IMR-90 (cell line): ENCODE data around the gene KCNQ5. TPM values are rescaled to one million over a fixed set of nuclear protein-coding genes. Genes with fewer than 3 reads are reported as not detected.

Source experiments
- ATAC-seq: fragments of 200-7000 bp; cut with Tn5 transposase; 2 replicates; pipeline ENCODE4 v1.9.1; 2020; ENCODE audit warnings: low read depth, mild to moderate bottlenecking, moderate library complexity
- BruUV-seq: library from RNA; stranded (reverse); fragments of 400-500 nt; replicated peaks from 2 replicates; lab custom pipeline; 2021; lab: Mats Ljungman, UMichigan
- CTCF ChIA-PET: fragments of 300-600 bp; formaldehyde crosslinking; extraction: SDS; loops from one replicate; lab custom pipeline; 2021; ENCODE audit warnings: antibody characterized with exemption; lab: Yijun Ruan, JAX
- POLR2A ChIA-PET: fragments of 300-600 bp; sonication (Branson Sonifier 250); formaldehyde crosslinking; loops from one replicate; lab custom pipeline; 2022; ENCODE audit warnings: antibody characterized with exemption; ENCODE audit not compliant: unreplicated experiment; lab: Charles Lee
- DNase-seq: peaks from one replicate; pipeline ENCODE4 v3.0.0; 2013
- H2AFZ ChIP-seq: replicated peaks from 2 replicates; pipeline ENCODE3; 2013; ENCODE audit warnings: low read length, mild to moderate bottlenecking; ENCODE audit not compliant: poor library complexity
- H2AK5ac ChIP-seq: 2 replicates; pipeline ENCODE4 v1.6.1; 2013; ENCODE audit warnings: low read depth, low read length, inconsistent platforms
- H2AK9ac ChIP-seq: replicated peaks from 2 replicates; pipeline ENCODE3; 2013; ENCODE audit warnings: mild to moderate bottlenecking, low read depth, low read length, moderate library complexity; ENCODE audit not compliant: poor library complexity
- H2BK120ac ChIP-seq: 2 replicates; pipeline ENCODE4 v1.6.1; 2013; ENCODE audit warnings: low read depth, low read length, inconsistent platforms
- H2BK15ac ChIP-seq: 3 replicates; pipeline ENCODE4 v1.6.1; 2013; ENCODE audit warnings: low read depth, low read length, inconsistent platforms
- H2BK20ac ChIP-seq: 2 replicates; pipeline ENCODE4 v1.6.1; 2013; ENCODE audit warnings: low read depth, mild to moderate bottlenecking, inconsistent platforms, low read length, moderate library complexity
- H2BK5ac ChIP-seq: 2 replicates; pipeline ENCODE4 v1.6.1; 2013; ENCODE audit warnings: mild to moderate bottlenecking, low read depth, low read length, inconsistent platforms; ENCODE audit not compliant: poor library complexity, severe bottlenecking
- H3K14ac ChIP-seq: replicated peaks from 2 replicates; pipeline ENCODE4 v1.6.1; 2013; ENCODE audit warnings: low read depth, low read length, inconsistent platforms
- H3K18ac ChIP-seq: 2 replicates; pipeline ENCODE4 v1.6.1; 2013; ENCODE audit warnings: low read depth, low read length, control low read depth
- H3K23ac ChIP-seq: 2 replicates; pipeline ENCODE4 v1.6.1; 2013; ENCODE audit warnings: low read depth, low read length, inconsistent platforms
- H3K27ac ChIP-seq: 2 replicates; pipeline ENCODE4 v1.5.1; 2013; ENCODE audit warnings: mild to moderate bottlenecking, control low read depth, low read length; ENCODE audit not compliant: insufficient read depth
- H3K27me3 ChIP-seq: 2 replicates; pipeline ENCODE4 v1.6.1; 2013; ENCODE audit warnings: low read length; ENCODE audit not compliant: control insufficient read depth, insufficient read depth
- H3K36me3 ChIP-seq: 2 replicates; pipeline ENCODE4 v1.6.1; 2013; ENCODE audit warnings: low read length, mixed read lengths; ENCODE audit not compliant: control insufficient read depth, insufficient read depth
- H3K4ac ChIP-seq: 2 replicates; pipeline ENCODE4 v1.6.1; 2013; ENCODE audit warnings: low read depth, low read length, inconsistent platforms
- H3K4me1 ChIP-seq: 2 replicates; pipeline ENCODE4 v1.6.1; 2013; ENCODE audit warnings: low read length, mixed read lengths; ENCODE audit not compliant: control insufficient read depth, insufficient read depth
- H3K4me2 ChIP-seq: 2 replicates; pipeline ENCODE4 v1.6.1; 2013; ENCODE audit warnings: low read depth, mild to moderate bottlenecking, control low read depth, low read length, moderate library complexity
- H3K4me3 ChIP-seq: 2 replicates; pipeline ENCODE4 v1.5.1; 2013; ENCODE audit warnings: low read depth, mild to moderate bottlenecking, control low read depth, low read length, moderate library complexity; ENCODE audit not compliant: insufficient read depth
- H3K56ac ChIP-seq: 2 replicates; pipeline ENCODE4 v1.6.1; 2013; ENCODE audit warnings: low read length, inconsistent platforms; ENCODE audit not compliant: insufficient read depth; ENCODE audit errors: extremely low read depth
- H3K79me1 ChIP-seq, 2 experiments: 2 replicates each; pipeline ENCODE4 v1.6.1; 2013; ENCODE audit warnings: low read length in 2 of 2, inconsistent platforms in 1 of 2, low read depth in 1 of 2
- H3K9ac ChIP-seq: 2 replicates; pipeline ENCODE4 v1.6.1; 2013; ENCODE audit warnings: low read depth, low read length, control low read depth
- H3K9me1 ChIP-seq: 2 replicates; pipeline ENCODE4 v1.6.1; 2013; ENCODE audit warnings: low read length, inconsistent platforms; ENCODE audit not compliant: insufficient read depth
- H3K9me3 ChIP-seq: 2 replicates; pipeline ENCODE4 v1.6.1; 2013; ENCODE audit warnings: low read length; ENCODE audit not compliant: control insufficient read depth, insufficient read depth
- H4K20me1 ChIP-seq: 2 replicates; pipeline ENCODE4 v1.6.1; 2013; ENCODE audit warnings: low read length, inconsistent platforms; ENCODE audit not compliant: insufficient read depth
- H4K5ac ChIP-seq: 2 replicates; pipeline ENCODE4 v1.6.1; 2013; ENCODE audit warnings: mild to moderate bottlenecking, low read depth, low read length, control low read depth
- H4K8ac ChIP-seq, 2 experiments: 2 replicates each; pipeline ENCODE4 v1.6.1; 2013; ENCODE audit warnings: low read depth in 2 of 2, low read length in 2 of 2, control low read depth in 1 of 2, inconsistent platforms in 1 of 2
- H4K91ac ChIP-seq: 2 replicates; pipeline ENCODE4 v1.6.1; 2013; ENCODE audit warnings: low read depth, low read length, inconsistent platforms; ENCODE audit not compliant: insufficient read depth
- POLR2A ChIP-seq: IDR thresholded peaks from 2 replicates; pipeline ENCODE4 v1.6.1; 2012; ENCODE audit warnings: mild to moderate bottlenecking, low read depth, low read length
- WGBS, 2 experiments: methylation state at CpG; one replicate each; pipeline versions ENCODE4 v1.1.5 to v1.1.7; 2013; ENCODE audit warnings: missing lambda C conversion rate in 2 of 2; ENCODE audit not compliant: insufficient read length in 1 of 2; ENCODE audit errors: extremely low coverage in 2 of 2; 5-methylcytosine and 5-hydroxymethylcytosine counted together
- dilution Hi-C: fragments of 300-500 bp; cut with HindIII; formaldehyde crosslinking; loops from one replicate; pipeline ENCODE4 v1.14.3; 2018; ENCODE audit warnings: low sequenced_read_pairs; ENCODE audit not compliant: unreplicated experiment
- in situ Hi-C: fragments of 300-500 bp; cut with MboI; formaldehyde crosslinking; loops from 3 replicates; pipeline ENCODE4 v1.14.3; 2019; ENCODE audit warnings: low sequenced_read_pairs, inconsistent platforms, mixed read lengths
- intact Hi-C: fragments of 100-400 bp; cut with micrococcal nuclease; formaldehyde crosslinking; loops from 2 replicates; pipeline ENCODE4 v1.10.0; 2022
- polyA plus RNA-seq, 3 experiments: library from polyadenylated mRNA; depleted of rRNA; stranded (reverse); fragments of >200 nt; gene quantifications; 2 replicates each; pipeline ENCODE4 v1.2.3, GENCODE V29; 2012; ENCODE audit warnings: low replicate concordance in 1 of 3
- total RNA-seq: library from RNA; depleted of rRNA; stranded (reverse); fragments of >200 nt; gene quantifications from 2 replicates; pipeline ENCODE4 v1.2.3, GENCODE V29; 2012

Gene KCNQ5
- total and polyA plus RNA-seq, 2 of the 4 experiments (the other 2 are of a cell fraction): 0.75 to 1.3 TPM

- H2BK5ac ChIP-seq: no peak overlapping the region
- no peaks in the 10 kb centered on the region for H3K4me1 ChIP-seq
- in situ Hi-C loops (no loop called here), intact Hi-C loops (no loop called here), dilution Hi-C loops (no loop called here)
- TF ChIP-seq POLR2A: no peak
- H4K5ac ChIP-seq: no peak overlapping the region
- H2BK20ac ChIP-seq: no peak overlapping the region
- no peak overlapping the region for H2BK120ac ChIP-seq
- ChIA-PET POLR2A (no interaction called here), CTCF (interaction anchor here (1.3 kb wide), 1 partner anchor 8 kb away, joined by 3 read pairs; no protein-coding TSS in a partner anchor)
- no CpG with 5 or more reads among the region's 2 CpGs for WGBS, 2 experiments
- H3K79me1 ChIP-seq: peaks cover 0 to 3% of the 10 kb centered on the region in 2 experiments; a peak in 1 of 4 replicates
- no peaks in the 10 kb centered on the region for H4K20me1 ChIP-seq
- H2AFZ ChIP-seq: no peak overlapping the region
- H2AK9ac ChIP-seq: no peak overlapping the region
- H3K4ac ChIP-seq: no peak overlapping the region
- H2AK5ac ChIP-seq: no peak overlapping the region
- no TSS peak for BruUV-seq
- no peak overlapping the region for H2BK15ac ChIP-seq
- H3K56ac ChIP-seq: no peak overlapping the region
- no peak overlapping the region for H3K14ac ChIP-seq
- H3K9ac ChIP-seq: no peak overlapping the region
- no peak overlapping the region for H3K23ac ChIP-seq
- no peak overlapping the region for H3K4me2 ChIP-seq
- ATAC-seq (no peak), DNase-seq (no peak)
- no peaks in the 10 kb centered on the region for H3K36me3 ChIP-seq
- H3K27ac ChIP-seq: no peak overlapping the region
- no peak overlapping the region for H3K4me3 ChIP-seq
- no peaks in the 10 kb centered on the region; the same call in 1 of the 2 replicates for H3K9me1 ChIP-seq
- no peak overlapping the region for H3K18ac ChIP-seq
- no peaks in the 10 kb centered on the region for H3K27me3 ChIP-seq
- no peaks in the 10 kb centered on the region for H3K9me3 ChIP-seq
- H4K91ac ChIP-seq: no peak overlapping the region
- no peak overlapping the region for H4K8ac ChIP-seq
These were observed 14.4 kb downstream of the KCNQ5 start for GRCh38 chr6:72636215-72636614.
